ENCODE measurements around the gene PCDHGA8.

Gene PCDHGA8

GRCh38 chr5:141351591-141351990, 40.8 kb upstream of the PCDHGA8 start:
- TF ChIP-seq CTCF (IDR thresholded peaks at IDR 0.05; ENCODE audit: low read depth, low read length), result no peak
- no peak for DNase-seq (ENCODE audit: extremely low read depth, low read depth)

GRCh38 chr5:141354900-141355469, 37.4 kb upstream of the PCDHGA8 start, which contains the start of gene PCDHGA4:
TSS of gene PCDHGA4 (plus strand) at chr5:141355021. CDS start at chr5:141355108, 87 bp downstream.
- TF ChIP-seq CTCF (IDR thresholded peaks at IDR 0.05; ENCODE audit: low read depth, low read length), result peak; percentile 38
- no peak for DNase-seq (ENCODE audit: extremely low read depth, low read depth)

GRCh38 chr5:141355641-141356040, 36.8 kb upstream of the PCDHGA8 start:
- no peak for DNase-seq (ENCODE audit: extremely low read depth, low read depth)
- no peak for TF ChIP-seq CTCF (IDR thresholded peaks at IDR 0.05; ENCODE audit: low read depth, low read length)

- DNase-seq (ENCODE audit: extremely low read depth, low read depth), result no peak
- no peak for TF ChIP-seq CTCF (IDR thresholded peaks at IDR 0.05; ENCODE audit: low read depth, low read length)
These were observed 36.3 kb upstream of the PCDHGA8 start for GRCh38 chr5:141356133-141356532.

- DNase-seq (ENCODE audit: extremely low read depth, low read depth), result no peak
- TF ChIP-seq CTCF (IDR thresholded peaks at IDR 0.05; ENCODE audit: low read depth, low read length), result no peak
These were observed 35.5 kb upstream of the PCDHGA8 start for GRCh38 chr5:141356950-141357349.

- TF ChIP-seq CTCF (IDR thresholded peaks at IDR 0.05; ENCODE audit: low read depth, low read length), result peak; percentile 29
- DNase-seq (ENCODE audit: extremely low read depth, low read depth), result no peak
These were observed 32.5 kb upstream of the PCDHGA8 start, which contains the start of gene PCDHGB2 for GRCh38 chr5:141359790-141360426. TSS of gene PCDHGB2 (plus strand) at chr5:141359994. CDS start at chr5:141360136, 142 bp downstream.

- no peak for TF ChIP-seq CTCF (IDR thresholded peaks at IDR 0.05; ENCODE audit: low read depth, low read length)
- no peak for DNase-seq (ENCODE audit: extremely low read depth, low read depth)
These were observed 31.7 kb upstream of the PCDHGA8 start for GRCh38 chr5:141360685-141361084.
